ENCODE data around the gene BFSP1. TPM values are rescaled to one million over a fixed set of nuclear protein-coding genes. Genes with fewer than 3 reads are reported as not detected.

The BFSP1 gene
- total and polyA plus RNA-seq, 2 experiments from 2014 or later, result 2.7 to 4.9 TPM

DNA sequence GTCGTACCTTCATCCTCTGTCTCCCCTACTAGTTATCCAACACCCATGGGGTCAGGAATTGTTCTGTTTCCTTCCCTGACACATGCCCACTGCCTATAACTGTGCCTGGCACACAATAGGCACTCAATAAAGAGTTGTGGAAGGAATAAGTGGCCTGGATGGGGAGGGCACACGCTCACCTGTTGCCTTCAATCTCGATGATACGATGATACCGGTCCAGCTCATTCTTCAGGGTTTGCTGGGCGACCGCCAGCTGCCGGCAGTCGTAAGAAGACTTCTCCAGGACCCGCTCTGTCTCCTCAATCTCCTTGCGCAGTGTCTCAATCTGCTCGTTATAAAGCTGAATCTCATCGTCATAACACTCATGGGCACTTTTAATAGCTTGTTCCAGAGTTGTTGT, 32.5 kb downstream of the BFSP1 start:
- no peaks in the 10 kb centered on the region for H4K20me1 ChIP-seq (replicated peaks; ENCODE audit: insufficient read depth)
- no peaks in the 10 kb centered on the region for H3K9me2 ChIP-seq (ENCODE audit: insufficient read depth)
- H3K4me3 Mint-ChIP-seq, result no peak overlapping the region
- DNase-seq (ENCODE audit: low spot score), result no peak
- no peak overlapping the region for H3K27ac ChIP-seq (ENCODE audit: low read depth)
- no peaks in the 10 kb centered on the region for H3K79me2 ChIP-seq (replicated peaks; ENCODE audit: insufficient read depth)
- H3K27me3 ChIP-seq (ENCODE audit: insufficient read depth), result no peaks in the 10 kb centered on the region
- H3K4me1 Mint-ChIP-seq, result peaks cover 11% of the 10 kb centered on the region
- no peaks in the 10 kb centered on the region for H3F3A ChIP-seq (replicated peaks; ENCODE audit: low read depth)
- TF ChIP-seq EZH2phosphoT487 (IDR thresholded peaks at IDR 0.05; ENCODE audit: unreplicated experiment) (no peak), STAT1 (IDR thresholded peaks at IDR 0.05; ENCODE audit: unreplicated experiment) (no peak), ZNF114 (CRISPR knock-in tag; IDR thresholded peaks at IDR 0.05) (no peak), JUNB (IDR thresholded peaks at IDR 0.05; ENCODE audit: unreplicated experiment) (no peak), EZH2 (IDR thresholded peaks at IDR 0.05; ENCODE audit: low read depth, unreplicated experiment) (no peak), POLR2AphosphoS5 (IDR thresholded peaks at IDR 0.05; ENCODE audit: low read depth) (no peak), NANOG (IDR thresholded peaks at IDR 0.05; ENCODE audit: borderline replicate concordance) (no peak), ZNF331 (CRISPR knock-in tag; IDR thresholded peaks at IDR 0.05; ENCODE audit: low read depth) (no peak)
- TF ChIP-seq, protein P1, sequence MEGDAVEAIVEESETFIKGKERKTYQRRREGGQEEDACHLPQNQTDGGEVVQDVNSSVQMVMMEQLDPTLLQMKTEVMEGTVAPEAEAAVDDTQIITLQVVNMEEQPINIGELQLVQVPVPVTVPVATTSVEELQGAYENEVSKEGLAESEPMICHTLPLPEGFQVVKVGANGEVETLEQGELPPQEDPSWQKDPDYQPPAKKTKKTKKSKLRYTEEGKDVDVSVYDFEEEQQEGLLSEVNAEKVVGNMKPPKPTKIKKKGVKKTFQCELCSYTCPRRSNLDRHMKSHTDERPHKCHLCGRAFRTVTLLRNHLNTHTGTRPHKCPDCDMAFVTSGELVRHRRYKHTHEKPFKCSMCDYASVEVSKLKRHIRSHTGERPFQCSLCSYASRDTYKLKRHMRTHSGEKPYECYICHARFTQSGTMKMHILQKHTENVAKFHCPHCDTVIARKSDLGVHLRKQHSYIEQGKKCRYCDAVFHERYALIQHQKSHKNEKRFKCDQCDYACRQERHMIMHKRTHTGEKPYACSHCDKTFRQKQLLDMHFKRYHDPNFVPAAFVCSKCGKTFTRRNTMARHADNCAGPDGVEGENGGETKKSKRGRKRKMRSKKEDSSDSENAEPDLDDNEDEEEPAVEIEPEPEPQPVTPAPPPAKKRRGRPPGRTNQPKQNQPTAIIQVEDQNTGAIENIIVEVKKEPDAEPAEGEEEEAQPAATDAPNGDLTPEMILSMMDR (conservative IDR thresholded peaks at IDR 0.05; ENCODE audit: low read depth in 2 of 2), result no peak
- TF ChIP-seq, protein P2, sequence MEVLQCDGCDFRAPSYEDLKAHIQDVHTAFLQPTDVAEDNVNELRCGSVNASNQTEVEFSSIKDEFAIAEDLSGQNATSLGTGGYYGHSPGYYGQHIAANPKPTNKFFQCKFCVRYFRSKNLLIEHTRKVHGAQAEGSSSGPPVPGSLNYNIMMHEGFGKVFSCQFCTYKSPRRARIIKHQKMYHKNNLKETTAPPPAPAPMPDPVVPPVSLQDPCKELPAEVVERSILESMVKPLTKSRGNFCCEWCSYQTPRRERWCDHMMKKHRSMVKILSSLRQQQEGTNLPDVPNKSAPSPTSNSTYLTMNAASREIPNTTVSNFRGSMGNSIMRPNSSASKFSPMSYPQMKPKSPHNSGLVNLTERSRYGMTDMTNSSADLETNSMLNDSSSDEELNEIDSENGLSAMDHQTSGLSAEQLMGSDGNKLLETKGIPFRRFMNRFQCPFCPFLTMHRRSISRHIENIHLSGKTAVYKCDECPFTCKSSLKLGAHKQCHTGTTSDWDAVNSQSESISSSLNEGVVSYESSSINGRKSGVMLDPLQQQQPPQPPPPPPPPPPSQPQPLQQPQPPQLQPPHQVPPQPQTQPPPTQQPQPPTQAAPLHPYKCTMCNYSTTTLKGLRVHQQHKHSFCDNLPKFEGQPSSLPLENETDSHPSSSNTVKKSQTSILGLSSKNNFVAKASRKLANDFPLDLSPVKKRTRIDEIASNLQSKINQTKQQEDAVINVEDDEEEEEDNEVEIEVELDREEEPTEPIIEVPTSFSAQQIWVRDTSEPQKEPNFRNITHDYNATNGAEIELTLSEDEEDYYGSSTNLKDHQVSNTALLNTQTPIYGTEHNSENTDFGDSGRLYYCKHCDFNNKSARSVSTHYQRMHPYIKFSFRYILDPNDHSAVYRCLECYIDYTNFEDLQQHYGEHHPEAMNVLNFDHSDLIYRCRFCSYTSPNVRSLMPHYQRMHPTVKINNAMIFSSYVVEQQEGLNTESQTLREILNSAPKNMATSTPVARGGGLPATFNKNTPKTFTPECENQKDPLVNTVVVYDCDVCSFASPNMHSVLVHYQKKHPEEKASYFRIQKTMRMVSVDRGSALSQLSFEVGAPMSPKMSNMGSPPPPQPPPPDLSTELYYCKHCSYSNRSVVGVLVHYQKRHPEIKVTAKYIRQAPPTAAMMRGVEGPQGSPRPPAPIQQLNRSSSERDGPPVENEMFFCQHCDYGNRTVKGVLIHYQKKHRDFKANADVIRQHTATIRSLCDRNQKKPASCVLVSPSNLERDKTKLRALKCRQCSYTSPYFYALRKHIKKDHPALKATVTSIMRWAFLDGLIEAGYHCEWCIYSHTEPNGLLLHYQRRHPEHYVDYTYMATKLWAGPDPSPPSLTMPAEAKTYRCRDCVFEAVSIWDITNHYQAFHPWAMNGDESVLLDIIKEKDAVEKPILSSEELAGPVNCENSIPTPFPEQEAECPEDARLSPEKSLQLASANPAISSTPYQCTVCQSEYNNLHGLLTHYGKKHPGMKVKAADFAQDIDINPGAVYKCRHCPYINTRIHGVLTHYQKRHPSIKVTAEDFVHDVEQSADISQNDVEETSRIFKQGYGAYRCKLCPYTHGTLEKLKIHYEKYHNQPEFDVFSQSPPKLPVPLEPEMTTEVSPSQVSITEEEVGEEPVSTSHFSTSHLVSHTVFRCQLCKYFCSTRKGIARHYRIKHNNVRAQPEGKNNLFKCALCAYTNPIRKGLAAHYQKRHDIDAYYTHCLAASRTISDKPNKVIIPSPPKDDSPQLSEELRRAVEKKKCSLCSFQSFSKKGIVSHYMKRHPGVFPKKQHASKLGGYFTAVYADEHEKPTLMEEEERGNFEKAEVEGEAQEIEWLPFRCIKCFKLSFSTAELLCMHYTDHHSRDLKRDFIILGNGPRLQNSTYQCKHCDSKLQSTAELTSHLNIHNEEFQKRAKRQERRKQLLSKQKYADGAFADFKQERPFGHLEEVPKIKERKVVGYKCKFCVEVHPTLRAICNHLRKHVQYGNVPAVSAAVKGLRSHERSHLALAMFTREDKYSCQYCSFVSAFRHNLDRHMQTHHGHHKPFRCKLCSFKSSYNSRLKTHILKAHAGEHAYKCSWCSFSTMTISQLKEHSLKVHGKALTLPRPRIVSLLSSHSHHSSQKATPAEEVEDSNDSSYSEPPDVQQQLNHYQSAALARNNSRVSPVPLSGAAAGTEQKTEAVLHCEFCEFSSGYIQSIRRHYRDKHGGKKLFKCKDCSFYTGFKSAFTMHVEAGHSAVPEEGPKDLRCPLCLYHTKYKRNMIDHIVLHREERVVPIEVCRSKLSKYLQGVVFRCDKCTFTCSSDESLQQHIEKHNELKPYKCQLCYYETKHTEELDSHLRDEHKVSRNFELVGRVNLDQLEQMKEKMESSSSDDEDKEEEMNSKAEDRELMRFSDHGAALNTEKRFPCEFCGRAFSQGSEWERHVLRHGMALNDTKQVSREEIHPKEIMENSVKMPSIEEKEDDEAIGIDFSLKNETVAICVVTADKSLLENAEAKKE (CRISPR knock-in tag; IDR thresholded peaks at IDR 0.05), result no peak
- H3K4me2 ChIP-seq, result no peak overlapping the region
- H3K4me3 ChIP-seq, result no peak overlapping the region
- H3K9me3 Mint-ChIP-seq, result no peaks in the 10 kb centered on the region
- peaks cover 7% of the 10 kb centered on the region for H3K27me3 Mint-ChIP-seq (ENCODE audit: insufficient read depth, low read depth, poor library complexity)
- H3K27ac Mint-ChIP-seq, result no peak overlapping the region
- H3K36me3 ChIP-seq (ENCODE audit: insufficient read depth), result no peaks in the 10 kb centered on the region
- no peaks in the 10 kb centered on the region for H3K4me1 ChIP-seq (ENCODE audit: insufficient read depth)
- H3K36me3 Mint-ChIP-seq (ENCODE audit: low read depth), result peaks cover 3% of the 10 kb centered on the region; the same call in 1 of the 3 replicates
- H2AFZ ChIP-seq, result no peak overlapping the region
- no peak for ATAC-seq
